CD14-positive monocyte (primary cell): ENCODE data around the gene RPUSD3. TPM values are rescaled to one million over a fixed set of nuclear protein-coding genes. Genes with fewer than 3 reads are reported as not detected.

Source experiments
- DNase-seq, 3 donors: peaks; one replicate each; pipeline ENCODE4 v3.0.0-alpha.2; 2011 to 2022
- H2AFZ ChIP-seq: 2 replicates; pipeline ENCODE4 v1.6.0; 2012; ENCODE audit warnings: mild to moderate bottlenecking, low read depth, low read length, inconsistent platforms; ENCODE audit not compliant: insufficient read depth, poor library complexity, severe bottlenecking
- H3K27ac ChIP-seq, 2 donors: 1 replicate in 1 of 2; 2 replicates in 1 of 2; pipeline ENCODE4 v1.5.1; 2012 to 2013; ENCODE audit warnings: low read length in 2 of 2, control low read depth in 1 of 2, inconsistent platforms in 1 of 2, low read depth in 1 of 2, mild to moderate bottlenecking in 1 of 2
- H3K27me3 ChIP-seq, 2 donors: one replicate each; pipeline versions ENCODE4 v1.6.0 to v1.6.1; 2011 to 2013; ENCODE audit warnings: low read length in 2 of 2; ENCODE audit not compliant: control insufficient read depth in 2 of 2, insufficient read depth in 2 of 2
- H3K36me3 ChIP-seq, 2 donors: replicated peaks in 1 of 2; 1 replicate in 1 of 2; 2 replicates in 1 of 2; pipeline versions ENCODE4 v1.5.1 to v1.6.1; 2012 to 2013; ENCODE audit warnings: low read length in 2 of 2, control low read depth in 1 of 2, inconsistent platforms in 1 of 2, mild to moderate bottlenecking in 1 of 2; ENCODE audit not compliant: insufficient read depth in 2 of 2, control insufficient read depth in 1 of 2
- H3K4me1 ChIP-seq, 2 donors: 1 replicate in 1 of 2; 2 replicates in 1 of 2; pipeline versions ENCODE4 v1.5.1 to v1.6.1; 2012 to 2013; ENCODE audit warnings: low read length in 2 of 2, control low read depth in 1 of 2, inconsistent platforms in 1 of 2, mild to moderate bottlenecking in 1 of 2, moderate library complexity in 1 of 2; ENCODE audit not compliant: insufficient read depth in 2 of 2, control insufficient read depth in 1 of 2
- H3K4me2 ChIP-seq: replicated peaks from 2 replicates; pipeline ENCODE3; 2012; ENCODE audit warnings: low read length, moderate library complexity, mild to moderate bottlenecking; ENCODE audit not compliant: poor library complexity, severe bottlenecking; ENCODE audit errors: extremely low read depth
- H3K4me3 ChIP-seq, 3 experiments: fragments of 200-600 bp in 1 of 3; sonication (generic) in 1 of 3; replicated peaks in 1 of 3; 1 replicate in 2 of 3; 2 replicates in 1 of 3; pipeline ENCODE4 v1.5.1; 2011 to 2013; ENCODE audit warnings: low read length in 3 of 3, mild to moderate bottlenecking in 3 of 3, control low read depth in 2 of 3, low read depth in 2 of 3, inconsistent platforms in 1 of 3, moderate library complexity in 1 of 3
- H3K79me2 ChIP-seq: 2 replicates; pipeline ENCODE4 v1.6.0; 2012; ENCODE audit warnings: mild to moderate bottlenecking, control low read depth, inconsistent platforms, low read length, moderate library complexity; ENCODE audit not compliant: insufficient read depth
- H3K9ac ChIP-seq: 2 replicates; pipeline ENCODE4 v1.6.0; 2017; ENCODE audit warnings: low read length, mild to moderate bottlenecking; ENCODE audit not compliant: insufficient read depth, poor library complexity, severe bottlenecking
- H3K9me3 ChIP-seq, 2 donors: replicated peaks in 1 of 2; 1 replicate in 1 of 2; 2 replicates in 1 of 2; pipeline versions ENCODE4 v1.5.1 to v1.6.1; 2012 to 2013; ENCODE audit warnings: low read length in 2 of 2, control low read depth in 1 of 2; ENCODE audit not compliant: control insufficient read depth in 1 of 2, insufficient read depth in 1 of 2
- H4K20me1 ChIP-seq: 2 replicates; pipeline ENCODE4 v1.6.0; 2012; ENCODE audit warnings: mild to moderate bottlenecking, low read length, control low read depth, moderate library complexity; ENCODE audit not compliant: insufficient read depth
- H3K27ac Mint-ChIP-seq, 7 donors: one replicate each; pipeline ENCODE4 v1.8.0; 2020; ENCODE audit warnings: mild to moderate bottlenecking in 7 of 7, mixed read lengths in 7 of 7, moderate library complexity in 6 of 7, inconsistent platforms in 2 of 7
- H3K27me3 Mint-ChIP-seq, 3 donors: one replicate each; pipeline ENCODE4 v1.8.0; 2021 to 2022; ENCODE audit warnings: low read depth in 3 of 3, mild to moderate bottlenecking in 3 of 3, mixed read lengths in 3 of 3, moderate library complexity in 3 of 3, inconsistent platforms in 1 of 3
- H3K36me3 Mint-ChIP-seq, 2 donors: one replicate each; pipeline ENCODE4 v1.8.0; 2020; ENCODE audit warnings: mixed read lengths in 2 of 2, inconsistent platforms in 1 of 2, mild to moderate bottlenecking in 1 of 2
- H3K4me1 Mint-ChIP-seq: one replicate; pipeline ENCODE4 v1.8.0; 2020; ENCODE audit warnings: mild to moderate bottlenecking, mixed read lengths
- H3K4me3 Mint-ChIP-seq, 2 donors: one replicate each; pipeline ENCODE4 v1.8.0; 2020; ENCODE audit warnings: mild to moderate bottlenecking in 2 of 2, mixed read lengths in 2 of 2, moderate library complexity in 1 of 2
- H3K9me3 Mint-ChIP-seq, 7 donors: one replicate each; pipeline ENCODE4 v1.8.0; 2020 to 2022; ENCODE audit warnings: mixed read lengths in 7 of 7, mild to moderate bottlenecking in 6 of 7, moderate library complexity in 6 of 7, inconsistent platforms in 2 of 7
- CTCF ChIP-seq: fragments of 200-600 bp; IDR thresholded peaks from one replicate; pipeline ENCODE4 v1.8.0; 2022; ENCODE audit warnings: antibody characterized with exemption, mild to moderate bottlenecking
- WGBS: methylation state at CpG from one replicate; pipeline ENCODE4 v1.1.5; 2013; ENCODE audit warnings: missing lambda C conversion rate; ENCODE audit not compliant: insufficient coverage; 5-methylcytosine and 5-hydroxymethylcytosine counted together
- intact Hi-C, 2 donors: fragments of 100-400 bp; cut with micrococcal nuclease; formaldehyde crosslinking; loops; one replicate each; pipeline versions ENCODE4 v1.15.0 to v1.15.1; 2023
- polyA plus RNA-seq, 3 donors: library from polyadenylated mRNA; depleted of rRNA in 1 of 3; unstranded in 2 of 3; stranded (reverse) in 1 of 3; fragments of 300-500 nt in 2 of 3; fragments of >200 nt in 1 of 3; fragmentation: Illumina TruSeq in 2 of 3; gene quantifications; 1 replicate in 2 of 3; 2 replicates in 1 of 3; pipeline ENCODE4 v1.2.3, GENCODE V29; 2012 to 2021

RPUSD3 gene
- polyA plus RNA-seq, 3 donors = 42.6 to 51.5 (median 43.4) TPM

- Histone ChIP-seq H3K4me3 (peak overlapping the region; percentile 49 to 81 (median 61)), H3K27me3 (no peaks in the 10 kb centered on the region), H3K79me2 (peaks cover 8% of the 10 kb centered on the region), H3K4me2 (peak overlapping the region; percentile 97), H3K9ac (peak overlapping the region; percentile 85), H3K9me3 (no peaks in the 10 kb centered on the region), H3K27ac (peak overlapping the region; percentile 81 to 88), H2AFZ (peak overlapping the region; percentile 87), H4K20me1 (peaks cover 29% of the 10 kb centered on the region), H3K4me1 (peaks cover 16 to 21% of the 10 kb centered on the region in 2 donors), H3K36me3 (peaks cover 46 to 51% of the 10 kb centered on the region in 2 donors)
- DNase-seq = no peak
- WGBS = 88% methylated on average over 4 of the region's 4 CpGs
- H3K4me3 Mint-ChIP-seq = peak overlapping the region; percentile 93 to 94
- no peak for TF ChIP-seq CTCF
- H3K27ac Mint-ChIP-seq = peak overlapping the region; percentile 93 to 96 (median 95)
- H3K27me3 Mint-ChIP-seq = peaks cover 0 to 5% (median 0%) of the 10 kb centered on the region in 3 donors
- H3K36me3 Mint-ChIP-seq = peaks cover 54 to 62% of the 10 kb centered on the region in 2 donors
- H3K4me1 Mint-ChIP-seq = peaks cover 30% of the 10 kb centered on the region
- intact Hi-C loops = no loop called here
- H3K9me3 Mint-ChIP-seq = peaks cover 0 to 2% (median 0%) of the 10 kb centered on the region in 7 donors
These were observed 34.6 kb downstream of the RPUSD3 start for GRCh38 chr3:9809239-9809614.

GRCh38 chr3:9808345-9809037, 35.3 kb downstream of the RPUSD3 start:
- Histone ChIP-seq H2AFZ (no peak overlapping the region), H3K27ac (peak overlapping the region; percentile 81 to 88), H3K4me2 (no peak overlapping the region), H3K4me1 (peaks cover 16 to 21% of the 10 kb centered on the region in 2 donors), H3K9me3 (no peaks in the 10 kb centered on the region), H3K36me3 (peaks cover 52 to 53% of the 10 kb centered on the region in 2 donors), H3K79me2 (peaks cover 16% of the 10 kb centered on the region), H3K27me3 (no peaks in the 10 kb centered on the region), H4K20me1 (peaks cover 37% of the 10 kb centered on the region), H3K9ac (no peak overlapping the region), H3K4me3 (no peak overlapping the region)
- Mint-ChIP-seq H3K36me3 (peaks cover 56 to 63% of the 10 kb centered on the region in 2 donors), H3K9me3 (peaks cover 0 to 2% (median 0%) of the 10 kb centered on the region in 7 donors), H3K4me3 (no peak overlapping the region), H3K27ac (peak overlapping the region; percentile 16 to 96 (median 95)), H3K27me3 (peaks cover 0 to 5% (median 0%) of the 10 kb centered on the region in 3 donors), H3K4me1 (peaks cover 30% of the 10 kb centered on the region)
- DNase-seq = peak in 1 of 3 donors; percentile 18
- no CpG with 5 or more reads among the region's 7 CpGs for WGBS
- intact Hi-C loops = no loop called here
- no peak for TF ChIP-seq CTCF
